Left renal cortex interstitium (tissue), 4 donors: Measurements from ENCODE around the gene NDUFA7. TPM values are rescaled to one million over a fixed set of nuclear protein-coding genes. Genes with fewer than 3 reads are reported as not detected.
"Not testable (repeated sequence)": the region's sequence is repeated elsewhere in the genome, so short reads cannot be mapped to it uniquely, and the experiment has no call there.

ENCODE experiments used
- DNase-seq, 4 donors: peaks; one replicate each; pipeline ENCODE4 v3.0.0-alpha.2; 2013; ENCODE audit warnings: low read depth in 4 of 4, low spot score in 2 of 4, missing footprints in 1 of 4
- polyA plus RNA-seq, 4 donors: library from polyadenylated mRNA; unstranded; fragments of 120-200 nt; gene quantifications; one replicate each; pipeline ENCODE4 v1.2.1, GENCODE V29; 2013; ENCODE audit not compliant: insufficient read length in 4 of 4

The NDUFA7 gene
- polyA plus RNA-seq, result 10 to 100 TPM; 43.4 to 69.9 (median 54.2) TPM

DNA sequence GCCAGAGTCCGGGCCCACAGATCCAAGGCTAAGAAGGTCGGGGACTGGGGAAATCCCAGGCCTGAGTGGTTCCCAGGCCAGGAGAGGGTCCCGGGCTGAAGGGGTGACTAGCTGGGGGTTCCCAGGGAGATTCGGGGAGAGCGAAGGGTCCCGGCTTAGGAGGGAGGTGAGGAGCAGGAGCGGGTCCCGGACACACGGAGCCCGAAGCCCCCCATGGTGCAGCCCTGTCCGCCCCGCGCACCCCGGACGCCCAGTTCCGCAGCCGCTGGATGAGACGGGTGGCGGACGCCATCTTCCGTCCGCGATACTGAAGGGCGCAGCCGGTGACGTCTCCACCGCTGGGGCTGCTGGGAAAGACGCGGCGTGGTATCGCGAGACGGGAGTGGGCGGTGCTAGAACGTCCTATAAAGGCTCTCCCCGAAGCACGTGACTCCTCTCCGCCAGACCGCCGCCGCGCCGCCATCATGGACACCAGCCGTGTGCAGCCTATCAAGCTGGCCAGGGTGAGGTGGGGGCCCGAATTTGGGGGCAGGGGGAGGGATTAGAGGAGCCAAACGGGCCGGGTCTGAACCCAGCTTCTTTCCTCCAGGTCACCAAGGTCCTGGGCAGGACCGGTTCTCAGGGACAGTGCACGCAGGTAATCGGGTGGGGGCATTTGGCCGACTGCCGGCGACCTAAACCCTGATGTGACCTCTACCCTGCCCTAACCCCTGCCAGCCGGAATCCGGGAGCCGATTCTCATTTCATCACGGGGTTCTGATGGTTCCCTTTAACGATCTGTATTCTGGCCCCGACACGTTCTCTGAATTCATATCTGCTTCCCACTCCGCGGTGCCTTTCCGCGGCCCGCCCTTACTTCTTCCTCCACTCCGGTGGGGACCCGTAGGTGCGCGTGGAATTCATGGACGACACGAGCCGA is at the start of gene NDUFA7, which contains the start of gene RPS28:
NDUFA7 (minus strand) TSS at position 309 of the 919 bp plus-strand sequence; CDS start at position 292, 17 bp downstream.
RPS28 (plus strand) TSS at position 430 of the 919 bp plus-strand sequence; CDS start at position 465, 35 bp downstream.
- DNase-seq, result peak in 3 of 4 donors; percentile 91 to 95 (median 92)

DNA sequence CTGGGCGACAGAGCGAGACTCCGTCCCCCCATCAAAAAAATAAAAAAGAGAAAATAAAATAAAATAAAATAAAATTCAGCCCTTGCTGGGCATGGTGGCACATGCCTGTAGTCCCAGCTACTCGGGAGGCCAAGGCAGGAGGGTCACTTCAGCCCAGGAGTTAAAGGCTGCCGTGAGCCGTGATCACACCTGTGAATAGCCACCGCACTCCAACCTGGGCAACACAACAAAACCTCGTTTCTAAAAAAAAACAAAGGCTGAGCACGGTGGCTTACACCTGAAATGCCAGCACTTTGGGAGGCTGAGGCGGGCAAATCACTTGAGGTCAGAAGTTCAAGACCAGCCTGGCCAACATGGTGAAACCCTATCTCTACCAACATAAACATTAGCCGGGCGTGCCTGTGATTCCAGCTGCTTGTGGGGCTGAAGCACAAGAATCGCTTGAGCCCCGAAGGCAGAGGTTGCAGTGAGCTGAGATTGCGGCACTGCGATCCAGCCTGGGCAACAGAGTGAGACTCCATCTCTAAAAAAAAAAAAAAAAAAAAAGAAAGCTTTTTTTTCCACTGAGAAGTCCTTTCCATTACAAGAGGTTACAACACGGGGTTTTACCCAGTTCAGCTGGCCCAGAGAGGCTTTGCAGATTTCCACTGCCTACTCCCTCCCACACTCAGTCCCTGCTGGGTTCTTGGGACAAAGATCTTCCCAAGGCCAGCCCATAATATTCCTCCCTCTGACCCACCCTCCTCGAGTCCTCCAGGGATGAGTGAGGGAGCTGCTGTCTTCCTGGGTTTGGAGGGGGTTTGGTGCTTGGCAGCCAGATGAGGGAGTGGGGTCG is 49.2 kb upstream of the NDUFA7 start:
- DNase-seq, result no peak

- peak in 3 of 4 donors; percentile 50 to 92 (median 78) for DNase-seq
These were observed 46.3 kb upstream of the NDUFA7 start for GRCh38 chr19:8367327-8368001.

DNA sequence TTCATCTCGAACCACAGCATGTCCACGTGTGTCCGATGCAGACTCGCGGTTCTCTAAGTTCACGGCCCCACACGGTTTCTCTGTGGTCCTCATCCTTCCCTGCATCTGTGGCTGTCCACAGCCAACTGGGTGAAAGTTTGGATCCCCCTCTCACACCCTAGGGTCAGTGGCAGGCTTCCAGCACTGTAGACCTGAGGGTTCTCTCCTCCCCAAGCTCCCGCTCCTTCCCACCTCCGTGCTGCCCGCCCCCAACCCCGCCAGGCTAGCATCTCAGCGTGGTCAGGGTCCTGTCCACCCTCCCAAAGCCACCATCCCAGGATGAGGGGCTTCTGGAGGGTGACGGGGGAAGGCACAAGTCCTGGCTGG is 45.8 kb upstream of the NDUFA7 start:
- no peak for DNase-seq

GRCh38 chr19:8366121-8366581 is 45.0 kb upstream of the NDUFA7 start:
- DNase-seq, result no peak

DNA sequence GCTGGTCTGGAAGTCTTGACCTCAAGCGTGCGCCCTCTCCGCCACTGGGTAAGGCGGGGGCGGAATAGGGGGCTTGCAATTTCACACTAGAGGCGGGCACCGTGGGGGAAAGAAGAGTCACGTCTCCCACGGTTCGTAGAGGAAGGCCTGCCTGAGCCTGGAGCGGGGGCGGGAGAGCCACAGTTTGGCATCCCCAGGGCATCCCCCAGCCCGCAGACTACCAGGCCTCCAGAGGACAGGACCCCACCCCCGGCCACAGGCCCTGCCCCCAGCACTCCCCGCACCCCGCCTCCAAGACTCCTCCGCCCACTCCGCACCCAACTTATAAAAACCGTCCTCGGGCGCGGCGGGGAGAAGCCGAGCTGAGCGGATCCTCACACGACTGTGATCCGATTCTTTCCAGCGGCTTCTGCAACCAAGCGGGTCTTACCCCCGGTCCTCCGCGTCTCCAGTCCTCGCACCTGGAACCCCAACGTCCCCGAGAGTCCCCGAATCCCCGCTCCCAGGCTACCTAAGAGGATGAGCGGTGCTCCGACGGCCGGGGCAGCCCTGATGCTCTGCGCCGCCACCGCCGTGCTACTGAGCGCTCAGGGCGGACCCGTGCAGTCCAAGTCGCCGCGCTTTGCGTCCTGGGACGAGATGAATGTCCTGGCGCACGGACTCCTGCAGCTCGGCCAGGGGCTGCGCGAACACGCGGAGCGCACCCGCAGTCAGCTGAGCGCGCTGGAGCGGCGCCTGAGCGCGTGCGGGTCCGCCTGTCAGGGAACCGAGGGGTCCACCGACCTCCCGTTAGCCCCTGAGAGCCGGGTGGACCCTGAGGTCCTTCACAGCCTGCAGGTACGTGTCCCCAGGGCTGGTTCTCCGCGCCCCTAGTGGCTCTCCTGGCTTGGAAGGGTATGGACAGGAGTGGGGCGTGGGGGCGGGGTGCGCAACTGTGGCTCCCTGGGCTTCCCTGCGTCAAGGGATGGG is 42.9 kb upstream of the NDUFA7 start, which contains the start of gene ANGPTL4:
ANGPTL4 (plus strand) TSS at position 353 of the 969 bp plus-strand sequence; CDS start at position 520, 167 bp downstream.
- DNase-seq, result no peak

DNA sequence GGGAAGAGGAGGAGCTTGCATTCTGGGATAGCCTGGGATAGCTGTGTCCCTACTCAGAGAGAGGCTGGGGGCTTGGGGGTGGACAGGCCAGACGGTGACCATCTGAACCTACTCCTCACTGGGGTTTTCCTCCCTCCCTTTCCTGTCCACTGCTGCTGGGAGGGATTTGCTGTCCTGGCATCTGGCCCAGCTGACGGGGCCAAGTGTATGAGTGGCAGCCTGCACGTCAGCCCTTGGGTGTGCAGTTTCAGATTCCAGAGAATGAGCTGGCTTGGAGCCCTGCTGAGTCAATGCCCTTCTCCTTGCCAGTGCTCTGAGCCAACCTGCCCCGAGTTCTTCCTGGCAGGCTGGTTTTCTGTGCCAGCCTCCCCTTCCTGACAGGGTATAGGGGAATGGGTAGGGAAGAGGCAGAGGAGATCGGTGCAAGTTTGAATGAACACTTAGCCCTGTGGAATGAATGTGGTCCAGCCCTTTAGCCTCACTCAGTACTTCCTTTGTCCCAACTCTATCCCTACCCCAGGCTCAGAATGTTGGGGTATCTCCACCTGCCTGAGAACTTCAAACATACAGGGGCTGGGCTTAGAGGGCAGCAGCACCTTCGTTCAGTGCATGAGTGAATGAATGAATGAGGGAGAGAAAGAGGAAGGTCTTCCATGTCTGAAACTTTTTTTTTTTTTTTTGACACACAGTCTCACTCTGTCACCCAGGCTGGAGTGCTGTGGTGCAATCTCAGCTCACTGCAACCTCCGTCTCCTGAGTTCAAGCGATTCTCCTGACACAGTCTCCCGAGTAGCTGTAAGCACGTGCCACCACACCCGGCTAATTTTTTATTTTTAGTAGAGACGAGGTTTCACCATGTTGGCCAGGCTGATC is 41.0 kb upstream of the NDUFA7 start:
- no peak for DNase-seq

- DNase-seq, result no peak
These were observed 39.0 kb upstream of the NDUFA7 start for GRCh38 chr19:8360196-8360595.

DNA sequence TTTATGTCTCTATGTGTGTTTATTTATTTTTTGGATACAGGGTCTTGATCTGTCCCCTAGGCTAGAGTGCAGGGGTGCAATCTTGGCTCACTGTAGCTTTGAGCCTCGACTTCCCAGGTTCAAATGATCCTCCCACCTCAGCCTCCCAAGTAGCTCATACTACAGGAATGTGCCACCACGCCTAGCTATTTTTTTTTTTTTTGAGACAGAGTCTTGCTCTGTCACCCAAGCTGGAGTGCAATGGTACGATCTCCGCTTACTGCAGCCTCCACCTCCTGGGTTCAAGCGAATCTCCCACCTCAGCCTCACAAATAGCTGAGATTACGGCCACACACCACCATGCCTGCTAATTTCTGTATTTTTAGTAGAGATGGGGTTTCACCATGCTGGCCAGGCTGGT is 37.8 kb upstream of the NDUFA7 start:
- no peak for DNase-seq

DNA sequence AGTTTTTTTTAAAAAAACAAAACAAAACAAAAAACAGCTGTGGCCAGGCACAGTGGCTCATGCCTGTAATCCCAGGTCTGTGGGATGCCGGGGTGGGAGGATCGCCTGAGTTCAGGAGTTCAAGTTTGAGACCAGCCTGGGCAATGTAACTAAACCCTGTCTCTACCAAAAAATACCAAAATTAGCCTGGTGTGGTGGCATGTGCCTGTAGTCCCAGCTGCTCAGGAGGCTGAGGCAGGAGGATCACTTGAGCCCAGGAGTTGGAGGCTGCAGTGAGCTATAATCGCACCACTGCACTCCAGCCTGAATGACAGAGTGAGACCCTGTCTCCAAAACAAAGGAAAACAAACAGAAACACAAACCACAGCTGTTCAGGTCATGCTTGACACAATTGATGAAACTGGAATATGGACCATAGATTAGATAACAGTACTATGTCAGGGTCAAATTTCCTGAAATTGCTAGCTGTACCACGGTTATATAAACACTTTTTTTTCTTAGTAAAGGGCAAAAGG is 35.9 kb upstream of the NDUFA7 start:
- DNase-seq, result no peak

DNA sequence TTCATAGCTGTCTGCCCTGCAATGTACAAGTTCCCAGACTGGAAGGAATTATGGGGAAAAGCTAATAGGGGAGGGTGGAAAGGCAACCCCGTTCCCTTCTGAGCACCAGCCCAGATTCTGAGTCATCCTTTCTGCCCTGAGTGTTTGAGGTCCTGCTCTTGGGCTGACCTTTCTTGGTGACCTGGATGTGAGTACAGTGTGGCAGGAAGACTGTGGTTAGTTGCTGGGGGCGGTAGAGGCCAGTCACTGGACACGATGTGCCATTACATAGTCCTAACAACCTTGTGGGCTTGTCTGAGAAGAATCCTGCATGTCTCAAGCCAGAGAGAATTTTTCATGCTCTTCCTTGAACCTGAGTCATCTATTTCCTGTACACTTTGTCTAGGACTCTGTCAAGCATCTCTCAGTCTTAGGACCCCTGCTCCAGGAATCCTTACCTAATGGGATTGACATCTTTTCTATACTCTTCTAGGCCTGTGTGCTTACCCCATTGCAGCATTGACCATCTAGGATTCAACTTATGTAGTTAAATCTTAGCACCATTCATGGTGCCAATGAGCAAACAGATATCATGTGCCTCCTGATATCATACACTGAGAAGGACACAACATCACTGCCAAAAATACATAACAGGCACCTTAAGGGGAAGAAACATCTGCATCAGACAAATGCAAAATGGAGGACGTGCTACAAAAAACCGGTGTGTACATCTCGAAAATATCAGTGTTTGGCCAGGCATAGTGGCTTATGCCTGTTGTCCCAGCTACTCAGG is 34.6 kb upstream of the NDUFA7 start:
- no peak for DNase-seq

- not testable (repeated sequence) for DNase-seq
These were observed 31.7 kb upstream of the NDUFA7 start for GRCh38 chr19:8352845-8353244.

- no peak for DNase-seq
These were observed 31.1 kb upstream of the NDUFA7 start for GRCh38 chr19:8352134-8352827.

GRCh38 chr19:8349629-8350372 is 28.6 kb upstream of the NDUFA7 start:
- not testable (repeated sequence) for DNase-seq

GRCh38 chr19:8343483-8343844 is 22.3 kb upstream of the NDUFA7 start:
- DNase-seq, result no peak
